HEK293 (cell line): ENCODE data around the gene TDG.
A peak's percentile ranks its signal among the peaks of the same experiment; 100 is the strongest.

Source experiments
- GLI4 ChIP-seq: fragments of 450-650 bp; formaldehyde crosslinking; IDR thresholded peaks from 2 replicates; pipeline ENCODE4 v1.5.1; 2016; ENCODE audit warnings: missing biosample characterization, missing genetic modification characterization
- HOXD13 ChIP-seq: sonication (generic); formaldehyde crosslinking; IDR thresholded peaks from 2 replicates; pipeline ENCODE4 v1.8.0; 2022; ENCODE audit warnings: missing genetic modification reagents, borderline replicate concordance
- KLF9 ChIP-seq: fragments of 450-650 bp; formaldehyde crosslinking; IDR thresholded peaks from 2 replicates; pipeline ENCODE4 v1.5.1; 2016; ENCODE audit warnings: missing biosample characterization, missing genetic modification characterization, low read depth
- PRDM1 ChIP-seq: fragments of 450-650 bp; formaldehyde crosslinking; IDR thresholded peaks from 2 replicates; pipeline ENCODE4; 2016; ENCODE audit warnings: missing biosample characterization, missing genetic modification characterization
- RBAK ChIP-seq: fragments of 450-650 bp; formaldehyde crosslinking; IDR thresholded peaks from 2 replicates; pipeline ENCODE4 v1.5.1; 2016; ENCODE audit warnings: missing biosample characterization, missing genetic modification characterization
- TCF7L2 ChIP-seq: IDR thresholded peaks from 2 replicates; pipeline ENCODE4 v1.6.1; 2011; ENCODE audit warnings: low read depth, mild to moderate bottlenecking, inconsistent platforms, low read length, moderate library complexity, borderline replicate concordance
- ZBTB21 ChIP-seq: fragments of 450-650 bp; formaldehyde crosslinking; IDR thresholded peaks from 2 replicates; pipeline ENCODE4 v1.5.1; 2017; ENCODE audit warnings: missing biosample characterization, missing genetic modification characterization
- ZFP3 ChIP-seq: fragments of 450-650 bp; formaldehyde crosslinking; IDR thresholded peaks from 2 replicates; pipeline ENCODE4 v1.5.1; 2016; ENCODE audit warnings: low read depth, missing biosample characterization, missing genetic modification characterization
- ZFP37 ChIP-seq: fragments of 450-650 bp; formaldehyde crosslinking; IDR thresholded peaks from 2 replicates; pipeline ENCODE4 v1.5.1; 2016; ENCODE audit warnings: missing biosample characterization, missing genetic modification characterization
- ZNF10 ChIP-seq: fragments of 450-650 bp; formaldehyde crosslinking; IDR thresholded peaks from 2 replicates; pipeline ENCODE4 v1.5.1; 2017; ENCODE audit warnings: missing biosample characterization, missing genetic modification characterization
- ZNF148 ChIP-seq: fragments of 450-650 bp; formaldehyde crosslinking; IDR thresholded peaks from 2 replicates; pipeline ENCODE4 v1.5.0; 2017; ENCODE audit warnings: missing biosample characterization, missing genetic modification characterization, borderline replicate concordance
- ZNF155 ChIP-seq: fragments of 450-650 bp; formaldehyde crosslinking; IDR thresholded peaks from 2 replicates; pipeline ENCODE4 v1.5.1; 2016; ENCODE audit warnings: missing biosample characterization, missing genetic modification characterization
- ZNF157 ChIP-seq: fragments of 450-650 bp; formaldehyde crosslinking; IDR thresholded peaks from 2 replicates; pipeline ENCODE4 v1.5.1; 2016; ENCODE audit warnings: missing biosample characterization, missing genetic modification characterization
- ZNF214 ChIP-seq: fragments of 450-650 bp; formaldehyde crosslinking; IDR thresholded peaks from 2 replicates; pipeline ENCODE4 v1.5.1; 2017; ENCODE audit warnings: missing biosample characterization, mild to moderate bottlenecking, missing genetic modification characterization, borderline replicate concordance
- ZNF23 ChIP-seq: fragments of 450-650 bp; formaldehyde crosslinking; IDR thresholded peaks from 2 replicates; pipeline ENCODE4 v1.5.1; 2016; ENCODE audit warnings: missing biosample characterization, missing genetic modification characterization, borderline replicate concordance
- ZNF239 ChIP-seq: fragments of 450-650 bp; formaldehyde crosslinking; IDR thresholded peaks from 2 replicates; pipeline ENCODE4 v1.5.1; 2016; ENCODE audit warnings: missing biosample characterization, missing genetic modification characterization
- ZNF248 ChIP-seq: fragments of 450-650 bp; formaldehyde crosslinking; IDR thresholded peaks from 2 replicates; pipeline ENCODE4 v1.5.1; 2017; ENCODE audit warnings: missing biosample characterization, missing genetic modification characterization
- ZNF394 ChIP-seq: fragments of 450-650 bp; formaldehyde crosslinking; IDR thresholded peaks from 2 replicates; pipeline ENCODE4 v1.5.1; 2016; ENCODE audit warnings: missing biosample characterization, missing genetic modification characterization, mild to moderate bottlenecking, moderate library complexity, borderline replicate concordance
- ZNF548 ChIP-seq: fragments of 450-650 bp; formaldehyde crosslinking; IDR thresholded peaks from 2 replicates; pipeline ENCODE4 v1.5.1; 2016; ENCODE audit warnings: missing biosample characterization, missing genetic modification characterization
- ZNF596 ChIP-seq: fragments of 450-650 bp; IDR thresholded peaks from 2 replicates; pipeline ENCODE4 v1.5.0; 2018; ENCODE audit warnings: missing biosample characterization, mild to moderate bottlenecking, missing genetic modification characterization, moderate library complexity
- ZNF629 ChIP-seq: fragments of 450-650 bp; formaldehyde crosslinking; IDR thresholded peaks from 2 replicates; pipeline ENCODE4 v1.5.1; 2017; ENCODE audit warnings: missing biosample characterization, missing genetic modification characterization
- ZNF639 ChIP-seq: fragments of 450-650 bp; formaldehyde crosslinking; IDR thresholded peaks from 2 replicates; pipeline ENCODE4 v1.5.1; 2016; ENCODE audit warnings: missing biosample characterization, missing genetic modification characterization
- ZNF776 ChIP-seq: fragments of 450-650 bp; formaldehyde crosslinking; IDR thresholded peaks from 2 replicates; pipeline ENCODE4 v1.5.0; 2017; ENCODE audit warnings: missing biosample characterization, missing genetic modification characterization, borderline replicate concordance
- ZNF792 ChIP-seq: fragments of 450-650 bp; formaldehyde crosslinking; IDR thresholded peaks from 2 replicates; pipeline ENCODE4 v1.5.1; 2016; ENCODE audit warnings: missing biosample characterization, missing genetic modification characterization
- ZSCAN16 ChIP-seq: fragments of 450-650 bp; formaldehyde crosslinking; IDR thresholded peaks from 2 replicates; pipeline ENCODE4 v1.5.1; 2016; ENCODE audit warnings: missing biosample characterization, missing genetic modification characterization
- ZXDB ChIP-seq: fragments of 450-650 bp; formaldehyde crosslinking; IDR thresholded peaks from 2 replicates; pipeline ENCODE4 v1.5.1; 2016; ENCODE audit warnings: missing biosample characterization, missing genetic modification characterization
- TF ChIP-seq, protein P1 (sequence below): fragments of 450-650 bp; formaldehyde crosslinking; IDR thresholded peaks from 2 replicates; pipeline ENCODE4 v1.5.1; 2016; ENCODE audit warnings: missing biosample characterization, missing genetic modification characterization
- TF ChIP-seq, protein P2 (sequence below): fragments of 450-650 bp; formaldehyde crosslinking; IDR thresholded peaks from 2 replicates; pipeline ENCODE4 v1.5.1; 2016; ENCODE audit warnings: missing biosample characterization, missing genetic modification characterization
- TF ChIP-seq, protein P3 (sequence below): fragments of 450-650 bp; formaldehyde crosslinking; IDR thresholded peaks from 2 replicates; pipeline ENCODE4 v1.5.1; 2016; ENCODE audit warnings: missing biosample characterization, missing genetic modification characterization, low read depth
- TF ChIP-seq, protein P4 (sequence below): IDR thresholded peaks from 2 replicates; pipeline ENCODE4 v1.6.1; 2011; ENCODE audit warnings: mild to moderate bottlenecking, low read depth, low read length, borderline replicate concordance

The TDG gene

DNA sequence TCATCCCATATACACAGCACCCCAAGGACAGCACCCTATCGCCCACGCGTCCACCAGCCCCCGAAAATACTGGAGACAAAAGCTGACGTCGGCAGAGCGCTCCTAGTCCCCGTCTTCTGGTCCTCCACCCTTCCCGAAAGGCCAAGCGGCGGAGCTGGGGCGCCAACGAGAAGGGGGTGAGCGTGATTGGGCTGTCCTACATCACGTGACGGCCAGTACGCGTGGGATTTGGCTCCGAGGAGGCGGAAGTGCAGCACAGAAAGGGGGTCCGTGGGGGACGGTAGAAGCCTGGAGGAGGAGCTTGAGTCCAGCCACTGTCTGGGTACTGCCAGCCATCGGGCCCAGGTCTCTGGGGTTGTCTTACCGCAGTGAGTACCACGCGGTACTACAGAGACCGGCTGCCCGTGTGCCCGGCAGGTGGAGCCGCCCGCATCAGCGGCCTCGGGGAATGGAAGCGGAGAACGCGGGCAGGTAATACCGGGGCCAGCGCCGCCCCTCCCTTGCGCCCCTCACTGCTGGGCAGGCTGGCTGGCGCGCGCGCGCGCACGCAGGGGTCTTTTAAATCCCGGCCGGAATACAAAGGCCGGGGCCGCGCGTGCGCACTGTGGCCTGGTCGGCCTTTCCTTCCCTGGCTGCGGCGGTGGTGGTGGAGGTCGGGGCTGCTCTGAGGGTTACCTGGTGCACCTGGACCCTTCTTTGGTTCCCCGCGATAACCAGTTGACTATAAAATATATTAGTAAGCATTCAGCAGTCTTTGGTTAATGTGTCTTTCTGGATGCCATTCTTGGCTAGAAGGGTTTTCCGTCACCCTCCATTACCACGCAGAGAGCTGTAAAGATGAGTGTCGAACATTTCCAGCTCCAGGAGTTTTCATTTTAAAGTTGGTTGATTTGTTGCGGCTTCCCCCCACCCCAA, at the start of gene TDG (continued):
- TF ChIP-seq, protein P1, sequence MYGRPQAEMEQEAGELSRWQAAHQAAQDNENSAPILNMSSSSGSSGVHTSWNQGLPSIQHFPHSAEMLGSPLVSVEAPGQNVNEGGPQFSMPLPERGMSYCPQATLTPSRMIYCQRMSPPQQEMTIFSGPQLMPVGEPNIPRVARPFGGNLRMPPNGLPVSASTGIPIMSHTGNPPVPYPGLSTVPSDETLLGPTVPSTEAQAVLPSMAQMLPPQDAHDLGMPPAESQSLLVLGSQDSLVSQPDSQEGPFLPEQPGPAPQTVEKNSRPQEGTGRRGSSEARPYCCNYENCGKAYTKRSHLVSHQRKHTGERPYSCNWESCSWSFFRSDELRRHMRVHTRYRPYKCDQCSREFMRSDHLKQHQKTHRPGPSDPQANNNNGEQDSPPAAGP: peak; percentile 84
- TF ChIP-seq ZNF596: no peak
- no peak for TF ChIP-seq GLI4 (tag by site-specific recombination)
- peak; percentile 59; the same call in 1 of the 2 replicates for TF ChIP-seq ZNF394
- TF ChIP-seq ZNF548 (tag by site-specific recombination): peak; percentile 90
- TF ChIP-seq, protein P2, sequence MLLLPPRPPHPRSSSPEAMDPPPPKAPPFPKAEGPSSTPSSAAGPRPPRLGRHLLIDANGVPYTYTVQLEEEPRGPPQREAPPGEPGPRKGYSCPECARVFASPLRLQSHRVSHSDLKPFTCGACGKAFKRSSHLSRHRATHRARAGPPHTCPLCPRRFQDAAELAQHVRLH (tag by site-specific recombination): peak; percentile 84
- no peak for TF ChIP-seq ZNF239 (tag by site-specific recombination)
- no peak for TF ChIP-seq HOXD13 (CRISPR knock-in tag)
- TF ChIP-seq, protein P3, sequence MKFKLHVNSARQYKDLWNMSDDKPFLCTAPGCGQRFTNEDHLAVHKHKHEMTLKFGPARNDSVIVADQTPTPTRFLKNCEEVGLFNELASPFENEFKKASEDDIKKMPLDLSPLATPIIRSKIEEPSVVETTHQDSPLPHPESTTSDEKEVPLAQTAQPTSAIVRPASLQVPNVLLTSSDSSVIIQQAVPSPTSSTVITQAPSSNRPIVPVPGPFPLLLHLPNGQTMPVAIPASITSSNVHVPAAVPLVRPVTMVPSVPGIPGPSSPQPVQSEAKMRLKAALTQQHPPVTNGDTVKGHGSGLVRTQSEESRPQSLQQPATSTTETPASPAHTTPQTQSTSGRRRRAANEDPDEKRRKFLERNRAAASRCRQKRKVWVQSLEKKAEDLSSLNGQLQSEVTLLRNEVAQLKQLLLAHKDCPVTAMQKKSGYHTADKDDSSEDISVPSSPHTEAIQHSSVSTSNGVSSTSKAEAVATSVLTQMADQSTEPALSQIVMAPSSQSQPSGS (tag by site-specific recombination): no peak
- TF ChIP-seq ZNF639 (tag by site-specific recombination): peak; percentile 81; the same call in 1 of the 2 replicates
- TF ChIP-seq PRDM1 (tag by site-specific recombination): no peak
- TF ChIP-seq ZNF792: no peak
- 0 out of 2 replicates have a peak, but pooled peaks have one; percentile 16 for TF ChIP-seq KLF9 (tag by site-specific recombination)
- no peak for TF ChIP-seq TCF7L2
- peak; percentile 95 for TF ChIP-seq ZFP37
- TF ChIP-seq ZNF10 (tag by site-specific recombination): no peak; the same call in 1 of the 2 replicates
- no peak for TF ChIP-seq ZNF155 (tag by site-specific recombination)
- TF ChIP-seq ZNF776 (tag by site-specific recombination): no peak
- no peak for TF ChIP-seq ZFP3 (tag by site-specific recombination)
- TF ChIP-seq ZBTB21 (tag by site-specific recombination): peak; percentile 41; the same call in 1 of the 2 replicates
- TF ChIP-seq ZSCAN16 (tag by site-specific recombination): no peak
- TF ChIP-seq ZNF148 (tag by site-specific recombination): no peak
- TF ChIP-seq ZNF157: no peak
- no peak for TF ChIP-seq ZNF214 (tag by site-specific recombination)
- TF ChIP-seq RBAK: no peak
- TF ChIP-seq ZNF629 (tag by site-specific recombination): peak; percentile 74
- TF ChIP-seq ZNF248 (tag by site-specific recombination): no peak
- TF ChIP-seq, protein P4, sequence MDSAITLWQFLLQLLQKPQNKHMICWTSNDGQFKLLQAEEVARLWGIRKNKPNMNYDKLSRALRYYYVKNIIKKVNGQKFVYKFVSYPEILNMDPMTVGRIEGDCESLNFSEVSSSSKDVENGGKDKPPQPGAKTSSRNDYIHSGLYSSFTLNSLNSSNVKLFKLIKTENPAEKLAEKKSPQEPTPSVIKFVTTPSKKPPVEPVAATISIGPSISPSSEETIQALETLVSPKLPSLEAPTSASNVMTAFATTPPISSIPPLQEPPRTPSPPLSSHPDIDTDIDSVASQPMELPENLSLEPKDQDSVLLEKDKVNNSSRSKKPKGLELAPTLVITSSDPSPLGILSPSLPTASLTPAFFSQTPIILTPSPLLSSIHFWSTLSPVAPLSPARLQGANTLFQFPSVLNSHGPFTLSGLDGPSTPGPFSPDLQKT: no peak
- TF ChIP-seq ZNF23 (tag by site-specific recombination): no peak
- TF ChIP-seq ZXDB (tag by site-specific recombination): peak; percentile 95
